SU-DHL-6 (cell line): ENCODE data around the gene HELZ.

Experiments
- EZH2phosphoT487 ChIP-seq: fragments of 200-600 bp; sonication (generic), shearing (Covaris generic); conservative IDR thresholded peaks from 2 replicates; pipeline ENCODE4 v1.6.1; 2018; ENCODE audit warnings: mild to moderate bottlenecking, antibody characterized with exemption, low read length, moderate library complexity, mixed read lengths
- TF ChIP-seq, protein P1 (sequence below): fragments of 200-600 bp; sonication (generic); IDR thresholded peaks from one replicate; pipeline ENCODE4 v1.5.1; 2017; ENCODE audit warnings: antibody characterized with exemption, mild to moderate bottlenecking, low read length, moderate library complexity; ENCODE audit not compliant: insufficient read depth, poor library complexity, severe bottlenecking

DNA sequence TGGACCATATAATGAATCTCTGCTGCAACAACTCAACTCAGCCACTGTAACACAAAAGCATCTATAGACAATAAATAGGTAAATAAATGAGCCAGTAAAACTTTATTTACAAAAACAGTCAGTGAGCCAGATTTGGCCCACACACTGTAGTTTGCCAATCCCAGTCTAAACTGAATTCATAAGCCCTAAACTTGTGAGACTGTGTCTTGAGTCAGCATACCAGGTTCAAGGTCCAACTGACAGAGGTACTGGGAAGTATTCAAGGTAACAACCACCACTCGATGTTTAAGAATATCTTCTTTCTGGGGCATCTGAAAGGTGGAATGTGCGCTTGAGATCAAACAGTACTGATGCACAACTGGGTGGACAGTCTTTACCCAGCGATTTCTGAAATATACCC, 94.2 kb downstream of the HELZ start:
- no peak for TF ChIP-seq EZH2phosphoT487
- TF ChIP-seq, protein P1, sequence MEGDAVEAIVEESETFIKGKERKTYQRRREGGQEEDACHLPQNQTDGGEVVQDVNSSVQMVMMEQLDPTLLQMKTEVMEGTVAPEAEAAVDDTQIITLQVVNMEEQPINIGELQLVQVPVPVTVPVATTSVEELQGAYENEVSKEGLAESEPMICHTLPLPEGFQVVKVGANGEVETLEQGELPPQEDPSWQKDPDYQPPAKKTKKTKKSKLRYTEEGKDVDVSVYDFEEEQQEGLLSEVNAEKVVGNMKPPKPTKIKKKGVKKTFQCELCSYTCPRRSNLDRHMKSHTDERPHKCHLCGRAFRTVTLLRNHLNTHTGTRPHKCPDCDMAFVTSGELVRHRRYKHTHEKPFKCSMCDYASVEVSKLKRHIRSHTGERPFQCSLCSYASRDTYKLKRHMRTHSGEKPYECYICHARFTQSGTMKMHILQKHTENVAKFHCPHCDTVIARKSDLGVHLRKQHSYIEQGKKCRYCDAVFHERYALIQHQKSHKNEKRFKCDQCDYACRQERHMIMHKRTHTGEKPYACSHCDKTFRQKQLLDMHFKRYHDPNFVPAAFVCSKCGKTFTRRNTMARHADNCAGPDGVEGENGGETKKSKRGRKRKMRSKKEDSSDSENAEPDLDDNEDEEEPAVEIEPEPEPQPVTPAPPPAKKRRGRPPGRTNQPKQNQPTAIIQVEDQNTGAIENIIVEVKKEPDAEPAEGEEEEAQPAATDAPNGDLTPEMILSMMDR = no peak
